ENCODE measurements around the gene POLR3E.

POLR3E gene

DNA sequence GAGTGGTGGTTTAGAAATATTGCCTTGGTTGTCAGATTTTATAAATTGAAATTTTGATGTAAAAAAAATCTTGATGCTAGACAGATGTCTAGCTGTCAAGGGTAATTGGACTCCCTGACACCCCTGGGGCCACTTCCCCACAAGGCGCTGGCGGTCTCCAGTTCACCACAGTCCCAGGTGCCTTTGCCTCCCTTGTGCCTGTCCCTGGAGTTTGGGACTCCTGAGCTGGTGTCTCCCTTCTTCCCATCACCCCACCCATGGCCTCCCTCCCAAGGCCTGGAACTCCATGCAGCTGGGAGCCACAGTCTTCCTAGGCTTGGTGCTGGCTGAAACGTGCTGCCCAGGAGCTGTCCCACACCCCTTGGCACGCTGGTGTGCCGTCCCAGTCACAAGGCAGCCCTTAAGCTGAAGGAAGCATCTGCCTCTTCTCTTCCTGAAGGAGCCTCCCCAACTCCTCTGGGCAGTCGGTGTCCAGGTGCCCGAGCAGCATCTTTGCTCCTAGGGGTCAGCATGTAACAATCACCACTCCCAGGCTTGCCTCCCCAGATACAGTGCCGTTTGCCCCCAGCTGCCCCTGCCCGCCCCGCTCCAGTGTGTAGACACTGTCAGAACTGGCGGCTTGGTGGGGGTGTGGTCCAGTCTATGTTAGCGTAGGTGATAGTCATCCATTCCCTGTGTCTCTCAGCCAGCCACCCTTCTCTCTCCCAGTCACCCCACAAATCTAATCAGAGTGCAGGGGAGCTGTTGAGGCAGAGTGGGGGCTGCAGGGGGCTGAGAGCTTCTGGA, 26.2 kb downstream of the POLR3E start:
- Histone ChIP-seq H3K4me3 (ENCODE audit: low read length) (no peak overlapping the region), H3K9me3 (ENCODE audit: control insufficient read depth, insufficient read depth, low read length) (no peaks in the 10 kb centered on the region), H3K4me2 (ENCODE audit: low read length) (no peak overlapping the region), H4K20me1 (ENCODE audit: control insufficient read depth, insufficient read depth, low read depth, low read length) (0 out of 2 replicates have a peak, but pooled peaks cover 3% of the 10 kb centered on the region), H3K4me1 (ENCODE audit: control insufficient read depth, low read length) (no peaks in the 10 kb centered on the region), H3K9me2 (replicated peaks; ENCODE audit: control insufficient read depth, low read length) (no peaks in the 10 kb centered on the region), H3K79me2 (ENCODE audit: control insufficient read depth, low read length) (peaks cover 22% of the 10 kb centered on the region), H3K27me3 (ENCODE audit: control insufficient read depth, low read length) (no peaks in the 10 kb centered on the region), H3K27ac (ENCODE audit: low read depth, low read length) (no peak overlapping the region), H3K36me3 (ENCODE audit: control insufficient read depth, low read length) (peaks cover 97% of the 10 kb centered on the region), H3F3A (ENCODE audit: control insufficient read depth, insufficient read depth) (peaks cover 9% of the 10 kb centered on the region)
- no peak for TF ChIP-seq EZH2phosphoT487 (IDR thresholded peaks at IDR 0.05; ENCODE audit: borderline replicate concordance, low read length)
- TF ChIP-seq, protein P1, sequence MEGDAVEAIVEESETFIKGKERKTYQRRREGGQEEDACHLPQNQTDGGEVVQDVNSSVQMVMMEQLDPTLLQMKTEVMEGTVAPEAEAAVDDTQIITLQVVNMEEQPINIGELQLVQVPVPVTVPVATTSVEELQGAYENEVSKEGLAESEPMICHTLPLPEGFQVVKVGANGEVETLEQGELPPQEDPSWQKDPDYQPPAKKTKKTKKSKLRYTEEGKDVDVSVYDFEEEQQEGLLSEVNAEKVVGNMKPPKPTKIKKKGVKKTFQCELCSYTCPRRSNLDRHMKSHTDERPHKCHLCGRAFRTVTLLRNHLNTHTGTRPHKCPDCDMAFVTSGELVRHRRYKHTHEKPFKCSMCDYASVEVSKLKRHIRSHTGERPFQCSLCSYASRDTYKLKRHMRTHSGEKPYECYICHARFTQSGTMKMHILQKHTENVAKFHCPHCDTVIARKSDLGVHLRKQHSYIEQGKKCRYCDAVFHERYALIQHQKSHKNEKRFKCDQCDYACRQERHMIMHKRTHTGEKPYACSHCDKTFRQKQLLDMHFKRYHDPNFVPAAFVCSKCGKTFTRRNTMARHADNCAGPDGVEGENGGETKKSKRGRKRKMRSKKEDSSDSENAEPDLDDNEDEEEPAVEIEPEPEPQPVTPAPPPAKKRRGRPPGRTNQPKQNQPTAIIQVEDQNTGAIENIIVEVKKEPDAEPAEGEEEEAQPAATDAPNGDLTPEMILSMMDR (IDR thresholded peaks at IDR 0.05; ENCODE audit: low read depth, low read length, poor library complexity, severe bottlenecking), result no peak

DNA sequence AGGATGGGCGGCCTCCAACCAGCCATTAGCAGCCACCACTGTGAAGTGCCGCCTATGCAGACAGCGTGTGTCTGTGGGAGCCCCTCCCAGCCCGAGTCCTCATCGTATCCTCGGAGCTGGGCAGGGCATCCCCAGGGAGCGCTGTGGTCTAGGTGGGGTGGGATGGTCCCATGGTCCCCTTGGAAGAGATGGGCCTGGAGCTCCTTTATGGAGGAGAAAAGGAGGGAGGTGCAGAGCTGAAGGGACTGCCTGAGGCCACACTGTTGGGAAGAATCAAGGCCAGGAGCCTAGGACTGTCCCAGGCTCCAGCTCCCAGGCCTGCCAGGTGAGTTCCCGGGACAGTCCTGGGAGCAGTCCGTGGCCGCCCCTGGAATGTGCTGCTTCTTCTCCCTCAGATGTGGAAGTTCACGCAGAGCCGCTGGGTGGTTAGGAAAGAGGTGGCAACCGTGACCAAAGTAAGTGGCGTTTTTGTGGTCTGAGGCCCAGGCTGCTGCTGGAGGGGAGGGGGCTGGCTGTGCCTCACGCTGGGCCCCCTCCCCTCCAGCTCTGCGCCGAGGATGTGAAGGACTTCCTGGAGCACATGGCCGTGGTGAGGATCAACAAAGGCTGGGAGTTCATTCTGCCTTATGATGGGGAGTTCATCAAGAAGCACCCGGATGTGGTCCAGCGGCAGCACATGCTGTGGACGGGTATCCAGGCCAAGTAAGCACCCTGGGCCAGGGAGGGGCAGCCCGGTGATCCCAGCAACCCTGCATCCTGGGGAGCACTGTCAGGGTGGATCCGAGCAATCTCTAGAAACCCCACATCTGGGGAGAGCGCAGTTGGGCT, 27.0 kb downstream of the POLR3E start:
- Histone ChIP-seq H3F3A (ENCODE audit: control insufficient read depth, insufficient read depth) (peaks cover 5% of the 10 kb centered on the region), H3K4me3 (ENCODE audit: low read length) (no peak overlapping the region), H3K27ac (ENCODE audit: low read depth, low read length) (no peak overlapping the region), H3K27me3 (ENCODE audit: control insufficient read depth, low read length) (no peaks in the 10 kb centered on the region), H3K4me2 (ENCODE audit: low read length) (no peak overlapping the region), H4K20me1 (ENCODE audit: control insufficient read depth, insufficient read depth, low read depth, low read length) (0 out of 2 replicates have a peak, but pooled peaks cover 3% of the 10 kb centered on the region), H3K9me3 (ENCODE audit: control insufficient read depth, insufficient read depth, low read length) (no peaks in the 10 kb centered on the region), H3K79me2 (ENCODE audit: control insufficient read depth, low read length) (peaks cover 22% of the 10 kb centered on the region), H3K36me3 (ENCODE audit: control insufficient read depth, low read length) (peaks cover 97% of the 10 kb centered on the region), H3K4me1 (ENCODE audit: control insufficient read depth, low read length) (no peaks in the 10 kb centered on the region), H3K9me2 (replicated peaks; ENCODE audit: control insufficient read depth, low read length) (no peaks in the 10 kb centered on the region)
- no peak for TF ChIP-seq EZH2phosphoT487 (IDR thresholded peaks at IDR 0.05; ENCODE audit: borderline replicate concordance, low read length)
- TF ChIP-seq, protein P1 (IDR thresholded peaks at IDR 0.05; ENCODE audit: low read depth, low read length, poor library complexity, severe bottlenecking), result no peak

DNA sequence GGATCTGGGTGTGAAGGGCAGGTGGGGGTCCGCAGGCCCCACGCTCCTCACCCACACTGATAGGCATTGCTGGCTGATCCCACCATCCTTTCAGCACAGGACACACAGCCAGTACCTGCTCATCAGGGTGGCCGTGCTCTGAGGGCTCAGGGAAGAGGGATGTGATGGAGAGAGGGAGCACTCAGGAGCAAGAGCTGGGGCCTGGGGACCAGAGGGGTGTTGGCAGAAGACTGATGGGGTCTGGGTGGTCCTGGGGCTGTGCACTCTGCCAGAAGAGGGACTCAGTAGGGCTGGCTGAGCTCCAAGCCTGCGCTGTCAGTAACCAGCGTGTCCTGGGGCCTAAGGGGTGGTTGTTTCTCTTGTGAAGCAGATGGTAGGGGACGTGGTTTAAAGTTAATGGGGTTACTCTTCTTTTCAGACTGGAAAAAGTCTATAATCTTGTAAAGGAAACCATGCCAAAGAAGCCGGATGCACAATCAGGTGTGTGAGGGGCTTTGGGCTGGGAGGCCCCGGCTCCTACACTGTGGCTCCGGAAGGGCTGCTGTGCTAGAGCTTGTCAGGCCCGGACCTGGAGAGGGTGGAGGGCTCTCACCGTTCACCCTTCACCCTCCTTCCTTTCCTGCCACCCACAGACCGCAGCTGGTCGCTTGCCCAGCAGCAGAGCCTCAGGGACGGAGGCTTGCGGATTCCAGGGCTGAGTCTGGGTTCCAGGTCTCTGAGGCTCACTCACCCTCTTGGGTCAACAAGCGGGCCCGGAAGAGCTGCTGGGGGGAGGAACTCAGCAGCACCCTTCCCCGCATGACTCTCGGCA, 27.8 kb downstream of the POLR3E start:
- H3K36me3 ChIP-seq (ENCODE audit: control insufficient read depth, low read length), result peaks cover 99% of the 10 kb centered on the region
- H4K20me1 ChIP-seq (ENCODE audit: control insufficient read depth, insufficient read depth, low read depth, low read length), result 0 out of 2 replicates have a peak, but pooled peaks cover 3% of the 10 kb centered on the region

More for the DNA sequence above, 27.8 kb downstream of the POLR3E start:
- no peaks in the 10 kb centered on the region for H3K4me1 ChIP-seq (ENCODE audit: control insufficient read depth, low read length)
- H3F3A ChIP-seq (ENCODE audit: control insufficient read depth, insufficient read depth), result peaks cover 1% of the 10 kb centered on the region
- no peak overlapping the region for H3K27ac ChIP-seq (ENCODE audit: low read depth, low read length)
- peaks cover 22% of the 10 kb centered on the region for H3K79me2 ChIP-seq (ENCODE audit: control insufficient read depth, low read length)
- H3K4me2 ChIP-seq (ENCODE audit: low read length), result no peak overlapping the region
- no peak overlapping the region for H3K4me3 ChIP-seq (ENCODE audit: low read length)
- TF ChIP-seq EZH2phosphoT487 (IDR thresholded peaks at IDR 0.05; ENCODE audit: borderline replicate concordance, low read length), result no peak
- TF ChIP-seq, protein P1 (IDR thresholded peaks at IDR 0.05; ENCODE audit: low read depth, low read length, poor library complexity, severe bottlenecking), result no peak
- H3K27me3 ChIP-seq (ENCODE audit: control insufficient read depth, low read length), result no peaks in the 10 kb centered on the region
- no peaks in the 10 kb centered on the region for H3K9me2 ChIP-seq (replicated peaks; ENCODE audit: control insufficient read depth, low read length)
- H3K9me3 ChIP-seq (ENCODE audit: control insufficient read depth, insufficient read depth, low read length), result no peaks in the 10 kb centered on the region

Data from DOHH2 (cell line).